ENCODE measurements around the gene KMT2A.

GRCh38 chr11:118435893-118436624 is at the start of gene KMT2A:
- TF ChIP-seq ELK1 (IDR thresholded peaks at IDR 0.05; ENCODE audit: low read depth, low read length) (peak; percentile 18), CTCF (IDR thresholded peaks at IDR 0.05 in 2 of 3, conservative IDR thresholded peaks at IDR 0.05 in 1 of 3; ENCODE audit: control insufficient read depth in 2 of 3, extremely low read depth in 1 of 3, insufficient read depth in 1 of 3, low read depth in 3 of 3, low read length in 3 of 3) (no peak), CREM (IDR thresholded peaks at IDR 0.05; ENCODE audit: low read depth) (peak; percentile 58; the same call in 1 of the 2 replicates)
